PFSK-1 (cell line): ENCODE measurements around the gene KLF1.

Experiments
- FOXP2 ChIP-seq: optimal IDR thresholded peaks from 2 replicates; pipeline ENCODE3; 2011; ENCODE audit warnings: borderline replicate concordance, control low read depth, inconsistent platforms; ENCODE audit not compliant: insufficient read depth; ENCODE audit errors: extremely low read length, extremely low read depth
- POLR2AphosphoS5 ChIP-seq: IDR thresholded peaks from 2 replicates; pipeline ENCODE4 v1.6.1; 2012; ENCODE audit warnings: low read depth, mild to moderate bottlenecking, control low read depth, low read length, moderate library complexity
- SIN3A ChIP-seq: IDR thresholded peaks from 2 replicates; pipeline ENCODE4 v1.6.1; 2012; ENCODE audit warnings: mild to moderate bottlenecking, low read length, moderate library complexity, borderline replicate concordance; ENCODE audit not compliant: insufficient read depth
- TAF1 ChIP-seq: IDR thresholded peaks from 2 replicates; pipeline ENCODE4 v1.6.1; 2012; ENCODE audit warnings: low read length, control low read depth, borderline replicate concordance; ENCODE audit not compliant: insufficient read depth
- TF ChIP-seq, protein P1 (sequence below), 2 experiments: IDR thresholded peaks; 2 replicates each; pipeline versions ENCODE4 v1.6.1 to v1.8.0; 2011 to 2012; ENCODE audit warnings: low read depth in 2 of 2, low read length in 2 of 2, control low read depth in 1 of 2, inconsistent platforms in 1 of 2, mild to moderate bottlenecking in 1 of 2, moderate library complexity in 1 of 2; ENCODE audit not compliant: insufficient read depth in 1 of 2

Gene KLF1

DNA sequence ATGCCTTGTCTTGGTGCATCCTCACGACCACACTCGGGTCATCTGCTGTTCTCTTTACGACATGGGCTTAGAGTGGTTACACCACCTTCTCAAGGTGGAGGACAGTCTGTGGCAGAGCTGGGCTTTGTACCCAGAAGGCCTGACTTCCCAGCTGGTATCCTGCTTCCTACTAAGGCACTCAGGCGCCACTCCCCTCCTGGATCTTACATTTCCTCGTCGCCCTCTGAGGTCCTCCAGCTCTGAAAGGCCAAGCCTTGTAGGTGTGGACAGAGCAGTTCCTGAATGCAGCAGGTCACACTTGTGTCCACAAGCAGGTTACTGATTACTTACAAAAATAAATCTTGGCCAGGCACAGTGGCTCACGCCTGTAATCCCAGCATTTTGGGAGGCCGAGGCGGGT is 20.2 kb upstream of the KLF1 start:
- TF ChIP-seq, protein P1, sequence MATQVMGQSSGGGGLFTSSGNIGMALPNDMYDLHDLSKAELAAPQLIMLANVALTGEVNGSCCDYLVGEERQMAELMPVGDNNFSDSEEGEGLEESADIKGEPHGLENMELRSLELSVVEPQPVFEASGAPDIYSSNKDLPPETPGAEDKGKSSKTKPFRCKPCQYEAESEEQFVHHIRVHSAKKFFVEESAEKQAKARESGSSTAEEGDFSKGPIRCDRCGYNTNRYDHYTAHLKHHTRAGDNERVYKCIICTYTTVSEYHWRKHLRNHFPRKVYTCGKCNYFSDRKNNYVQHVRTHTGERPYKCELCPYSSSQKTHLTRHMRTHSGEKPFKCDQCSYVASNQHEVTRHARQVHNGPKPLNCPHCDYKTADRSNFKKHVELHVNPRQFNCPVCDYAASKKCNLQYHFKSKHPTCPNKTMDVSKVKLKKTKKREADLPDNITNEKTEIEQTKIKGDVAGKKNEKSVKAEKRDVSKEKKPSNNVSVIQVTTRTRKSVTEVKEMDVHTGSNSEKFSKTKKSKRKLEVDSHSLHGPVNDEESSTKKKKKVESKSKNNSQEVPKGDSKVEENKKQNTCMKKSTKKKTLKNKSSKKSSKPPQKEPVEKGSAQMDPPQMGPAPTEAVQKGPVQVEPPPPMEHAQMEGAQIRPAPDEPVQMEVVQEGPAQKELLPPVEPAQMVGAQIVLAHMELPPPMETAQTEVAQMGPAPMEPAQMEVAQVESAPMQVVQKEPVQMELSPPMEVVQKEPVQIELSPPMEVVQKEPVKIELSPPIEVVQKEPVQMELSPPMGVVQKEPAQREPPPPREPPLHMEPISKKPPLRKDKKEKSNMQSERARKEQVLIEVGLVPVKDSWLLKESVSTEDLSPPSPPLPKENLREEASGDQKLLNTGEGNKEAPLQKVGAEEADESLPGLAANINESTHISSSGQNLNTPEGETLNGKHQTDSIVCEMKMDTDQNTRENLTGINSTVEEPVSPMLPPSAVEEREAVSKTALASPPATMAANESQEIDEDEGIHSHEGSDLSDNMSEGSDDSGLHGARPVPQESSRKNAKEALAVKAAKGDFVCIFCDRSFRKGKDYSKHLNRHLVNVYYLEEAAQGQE (IDR thresholded peaks at IDR 0.05; ENCODE audit: insufficient read depth in 1 of 2, low read depth in 2 of 2, low read length in 2 of 2) = no peak
- TF ChIP-seq TAF1 (no peak), SIN3A (no peak), POLR2AphosphoS5 (no peak), FOXP2 (no peak)

DNA sequence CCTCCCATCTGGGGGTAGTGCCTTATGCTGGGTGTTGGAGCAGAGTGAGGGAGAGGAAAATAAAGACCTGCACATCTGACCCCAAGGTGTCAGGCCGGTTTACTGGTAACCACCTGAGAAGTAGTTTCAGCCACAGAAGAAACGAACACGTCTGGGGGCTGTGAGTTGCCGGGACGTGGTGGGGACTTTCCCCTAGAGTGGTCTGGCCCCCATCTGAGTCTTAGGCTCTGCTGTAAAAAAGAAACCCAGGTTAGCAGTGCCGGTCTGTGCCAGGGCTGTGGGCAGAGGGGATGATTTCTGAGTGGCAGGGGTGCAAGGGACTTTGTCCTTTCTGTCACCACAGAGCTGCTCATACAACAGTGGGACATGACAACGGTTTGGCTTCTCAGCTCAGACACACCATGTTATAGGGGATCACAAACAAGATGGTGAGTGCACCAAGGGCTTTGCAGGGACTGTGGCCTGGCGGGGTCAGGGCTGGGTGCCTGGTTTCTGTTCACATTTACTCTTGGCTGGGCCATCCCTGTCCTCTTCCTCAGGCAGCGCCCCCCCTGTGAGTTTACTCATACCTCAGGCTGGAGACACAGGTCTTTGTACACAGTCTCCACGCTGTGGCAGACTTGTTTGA is 13.0 kb upstream of the KLF1 start:
- TF ChIP-seq POLR2AphosphoS5 (no peak), TAF1 (no peak), FOXP2 (no peak), SIN3A (no peak)
- TF ChIP-seq, protein P1 (IDR thresholded peaks at IDR 0.05; ENCODE audit: insufficient read depth in 1 of 2, low read depth in 2 of 2, low read length in 2 of 2) = no peak

DNA sequence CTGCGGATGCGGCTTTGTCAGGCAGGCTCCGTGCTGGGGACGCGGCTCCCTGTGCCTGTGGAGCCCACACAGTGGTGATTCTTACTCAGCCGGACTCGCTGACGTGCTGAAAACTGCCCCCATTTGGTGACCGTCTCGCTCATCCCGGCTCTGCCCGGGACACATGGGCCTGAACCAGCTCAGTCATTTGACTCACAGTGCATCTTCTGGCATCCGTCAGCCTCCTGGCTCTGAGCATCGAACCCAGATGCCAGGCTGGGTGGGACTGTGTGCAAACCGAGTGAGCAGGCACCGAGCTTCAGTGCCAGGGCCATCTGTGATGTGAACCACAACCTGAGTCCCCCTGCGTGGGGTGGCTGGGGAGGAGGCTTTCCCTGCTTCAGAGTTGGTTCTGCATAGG is 9.5 kb upstream of the KLF1 start:
- TF ChIP-seq FOXP2 (no peak), SIN3A (no peak), TAF1 (no peak), POLR2AphosphoS5 (no peak)
- TF ChIP-seq, protein P1 (IDR thresholded peaks at IDR 0.05; ENCODE audit: insufficient read depth in 1 of 2, low read depth in 2 of 2, low read length in 2 of 2) = no peak

DNA sequence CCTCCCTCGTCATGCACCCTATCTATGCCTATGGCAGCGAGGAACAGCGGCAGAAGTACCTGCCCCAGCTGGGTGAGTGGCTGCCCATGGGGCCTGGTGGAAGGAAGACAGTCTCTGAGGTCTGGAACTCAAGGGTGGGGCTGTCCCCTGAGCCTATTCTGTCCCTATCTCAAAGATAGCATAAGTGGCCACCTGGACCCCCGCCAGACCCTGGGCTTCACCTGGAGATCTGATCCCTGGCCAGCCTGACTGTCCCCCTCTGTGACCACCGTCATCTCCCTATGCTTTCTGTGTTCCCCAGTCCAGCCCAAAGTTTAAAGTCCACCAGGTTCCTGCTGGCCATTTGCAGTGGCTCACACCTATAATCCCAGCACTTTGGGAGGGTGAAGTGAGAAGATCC is 6.6 kb upstream of the KLF1 start:
- TF ChIP-seq SIN3A (no peak), POLR2AphosphoS5 (no peak), FOXP2 (no peak), TAF1 (no peak)
- TF ChIP-seq, protein P1 (IDR thresholded peaks at IDR 0.05; ENCODE audit: insufficient read depth in 1 of 2, low read depth in 2 of 2, low read length in 2 of 2) = no peak

DNA sequence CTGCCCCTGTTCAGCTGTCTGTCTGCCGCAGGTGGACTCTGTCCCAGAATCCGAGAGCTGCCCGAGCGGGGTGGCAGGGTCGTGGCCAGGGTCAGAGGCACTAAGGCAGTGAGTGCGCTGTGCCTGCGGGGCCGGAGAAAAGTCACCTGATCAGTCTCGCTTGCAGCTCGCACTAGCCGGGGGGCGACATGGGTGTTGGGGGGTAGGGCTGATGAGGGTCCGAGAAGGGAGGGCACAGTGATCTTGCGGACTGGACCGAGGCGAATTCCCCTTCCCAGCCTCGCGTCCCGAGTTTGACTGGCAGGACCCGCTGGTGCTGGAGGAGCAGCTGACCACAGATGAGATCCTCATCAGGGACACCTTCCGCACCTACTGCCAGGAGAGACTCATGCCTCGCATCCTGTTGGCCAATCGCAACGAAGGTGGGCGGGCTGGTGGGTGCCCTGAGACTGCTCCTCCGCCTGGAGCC is 4.6 kb upstream of the KLF1 start:
- no peak for TF ChIP-seq TAF1
- TF ChIP-seq POLR2AphosphoS5 = no peak
